ENCODE results near the gene SULT1A2. TPM values are rescaled to one million over a fixed set of nuclear protein-coding genes. Genes with fewer than 3 reads are reported as not detected.
A peak's percentile ranks its signal among the peaks of the same experiment; 100 is the strongest.
"Not testable (repeated sequence)": the region's sequence is repeated elsewhere in the genome, so short reads cannot be mapped to it uniquely, and the experiment has no call there.

SULT1A2 gene
- total and polyA plus RNA-seq, 2 donors (not counting 1 experiment from before 2014, with no cell fraction given), result 0.17 TPM; not detected in 1

DNA sequence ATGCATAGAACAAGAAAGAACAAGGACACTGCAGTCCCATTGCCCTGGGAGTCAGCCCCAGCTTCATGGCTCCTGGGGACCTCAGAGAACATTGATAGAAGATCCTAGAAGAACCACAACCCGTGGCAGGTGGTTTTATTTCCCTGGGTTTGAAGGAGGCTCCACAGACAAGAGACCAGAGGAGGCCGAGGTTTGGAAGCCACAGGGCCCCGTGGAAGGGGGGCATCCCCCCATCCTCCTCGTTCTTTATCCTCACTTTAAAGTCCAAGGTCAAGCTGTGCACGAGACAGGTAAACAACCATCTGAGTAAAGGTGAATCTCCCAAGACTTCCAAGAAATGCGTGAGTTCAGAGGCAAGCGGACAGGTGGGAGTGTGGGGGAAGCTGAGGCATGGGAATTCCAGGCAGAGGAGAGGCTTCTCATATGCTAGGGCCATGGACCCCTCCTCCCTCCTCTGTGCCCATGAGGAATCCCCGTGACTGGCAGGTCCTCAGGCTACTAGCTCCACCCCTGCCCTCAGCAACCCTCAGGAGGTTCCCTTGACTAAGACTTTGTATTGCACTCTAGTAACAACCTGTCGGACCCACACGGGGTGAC lies 13.8 kb upstream of the SULT1A2 start:
- TF ChIP-seq, protein P1, sequence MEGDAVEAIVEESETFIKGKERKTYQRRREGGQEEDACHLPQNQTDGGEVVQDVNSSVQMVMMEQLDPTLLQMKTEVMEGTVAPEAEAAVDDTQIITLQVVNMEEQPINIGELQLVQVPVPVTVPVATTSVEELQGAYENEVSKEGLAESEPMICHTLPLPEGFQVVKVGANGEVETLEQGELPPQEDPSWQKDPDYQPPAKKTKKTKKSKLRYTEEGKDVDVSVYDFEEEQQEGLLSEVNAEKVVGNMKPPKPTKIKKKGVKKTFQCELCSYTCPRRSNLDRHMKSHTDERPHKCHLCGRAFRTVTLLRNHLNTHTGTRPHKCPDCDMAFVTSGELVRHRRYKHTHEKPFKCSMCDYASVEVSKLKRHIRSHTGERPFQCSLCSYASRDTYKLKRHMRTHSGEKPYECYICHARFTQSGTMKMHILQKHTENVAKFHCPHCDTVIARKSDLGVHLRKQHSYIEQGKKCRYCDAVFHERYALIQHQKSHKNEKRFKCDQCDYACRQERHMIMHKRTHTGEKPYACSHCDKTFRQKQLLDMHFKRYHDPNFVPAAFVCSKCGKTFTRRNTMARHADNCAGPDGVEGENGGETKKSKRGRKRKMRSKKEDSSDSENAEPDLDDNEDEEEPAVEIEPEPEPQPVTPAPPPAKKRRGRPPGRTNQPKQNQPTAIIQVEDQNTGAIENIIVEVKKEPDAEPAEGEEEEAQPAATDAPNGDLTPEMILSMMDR (conservative IDR thresholded peaks at IDR 0.05 in 1 of 2, IDR thresholded peaks at IDR 0.05 in 1 of 2; ENCODE audit: low read depth in 1 of 2, low read length in 2 of 2), result no peak
- TF ChIP-seq EZH2 (IDR thresholded peaks at IDR 0.05; ENCODE audit: low read length, missing control alignments), result no peak
- H3K9ac ChIP-seq (ENCODE audit: insufficient read depth, low read length), result no peak overlapping the region

DNA sequence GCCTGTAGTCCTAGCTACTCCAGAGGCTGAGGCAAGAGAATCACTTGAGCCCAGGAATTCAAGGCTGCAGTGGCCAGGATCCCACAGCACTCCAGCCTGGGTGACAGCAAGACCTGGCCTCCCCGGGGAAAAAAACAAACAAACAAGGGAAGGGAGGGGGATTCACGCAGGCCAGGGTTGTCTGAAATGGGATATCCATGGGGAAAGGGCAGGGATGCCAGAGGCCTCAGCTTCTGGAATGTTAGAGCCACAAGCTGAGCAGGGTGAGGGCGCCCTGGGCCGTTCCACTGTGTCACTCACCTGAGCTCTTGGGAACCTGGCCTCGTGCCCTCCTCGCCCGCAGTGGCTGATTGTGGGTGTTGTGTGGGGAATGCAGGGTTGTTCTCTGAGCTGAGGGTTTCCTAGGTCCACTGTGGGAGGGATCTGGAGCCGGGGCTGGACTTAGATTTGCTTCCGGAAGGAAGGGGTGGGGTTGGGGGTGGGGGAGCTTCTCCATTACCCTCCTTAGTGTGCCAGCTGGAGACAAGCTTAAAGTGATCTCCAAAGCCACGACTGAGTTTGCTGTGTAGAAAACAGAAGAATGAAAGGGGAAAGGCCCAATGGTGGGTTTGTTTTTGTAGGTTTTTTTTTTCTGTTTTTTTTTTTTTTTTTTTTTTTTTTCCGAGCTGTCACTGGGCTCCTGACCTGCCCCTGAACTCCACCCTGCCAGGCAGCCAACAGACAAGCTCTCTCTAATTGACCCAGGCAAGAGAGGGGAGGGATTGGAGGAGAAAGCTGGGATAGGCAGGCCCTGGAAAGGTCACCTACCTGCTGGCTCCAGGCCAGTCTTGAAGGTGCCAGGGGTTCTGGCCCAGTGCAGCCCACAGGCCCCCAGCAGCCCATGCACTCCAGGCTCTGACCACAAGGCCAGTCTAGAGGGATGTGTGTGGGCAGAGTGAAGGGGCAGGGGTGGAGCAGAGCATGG lies 13.1 kb upstream of the SULT1A2 start, which contains the start of gene SULT1A1:
Gene SULT1A1 (minus strand): TSS at position 414 of the 964 bp plus-strand sequence. CDS start 1,189 bp downstream, outside the sequence.
- no peak within 1 kb of the TSS for H3K9ac ChIP-seq (ENCODE audit: insufficient read depth, low read length)
- no peak for DNase-seq (ENCODE audit: low read depth in 2 of 2)

More for the DNA sequence above, 13.8 kb upstream of the SULT1A2 start:
- Histone ChIP-seq H3K27ac (ENCODE audit: insufficient read depth, low read length) (no peak overlapping the region), H3K4me2 (ENCODE audit: extremely low read depth, insufficient read depth, low read length) (no peak overlapping the region), H2AFZ (ENCODE audit: low read length) (no peak overlapping the region), H3K4me3 (replicated peaks in 1 of 4; ENCODE audit: control extremely low read depth in 1 of 4, insufficient read depth in 1 of 4, low read depth in 3 of 4, low read length in 4 of 4) (no peak overlapping the region), H3K9me3 (ENCODE audit: control insufficient read depth, insufficient read depth, low read depth, low read length) (no peaks in the 10 kb centered on the region), H3K36me3 (ENCODE audit: control insufficient read depth, insufficient read depth, low read length) (no peaks in the 10 kb centered on the region), H3K79me2 (ENCODE audit: control insufficient read depth, insufficient read depth, low read length) (no peaks in the 10 kb centered on the region), H3K27me3 (ENCODE audit: control insufficient read depth, insufficient read depth, low read length) (no peaks in the 10 kb centered on the region), H4K20me1 (ENCODE audit: control insufficient read depth, extremely low read depth, insufficient read depth, low read length) (no peaks in the 10 kb centered on the region), H3K4me1 (ENCODE audit: control insufficient read depth, extremely low read depth, insufficient read depth, low read length) (no peaks in the 10 kb centered on the region)
- no peak for DNase-seq (ENCODE audit: low read depth in 2 of 2)

DNA sequence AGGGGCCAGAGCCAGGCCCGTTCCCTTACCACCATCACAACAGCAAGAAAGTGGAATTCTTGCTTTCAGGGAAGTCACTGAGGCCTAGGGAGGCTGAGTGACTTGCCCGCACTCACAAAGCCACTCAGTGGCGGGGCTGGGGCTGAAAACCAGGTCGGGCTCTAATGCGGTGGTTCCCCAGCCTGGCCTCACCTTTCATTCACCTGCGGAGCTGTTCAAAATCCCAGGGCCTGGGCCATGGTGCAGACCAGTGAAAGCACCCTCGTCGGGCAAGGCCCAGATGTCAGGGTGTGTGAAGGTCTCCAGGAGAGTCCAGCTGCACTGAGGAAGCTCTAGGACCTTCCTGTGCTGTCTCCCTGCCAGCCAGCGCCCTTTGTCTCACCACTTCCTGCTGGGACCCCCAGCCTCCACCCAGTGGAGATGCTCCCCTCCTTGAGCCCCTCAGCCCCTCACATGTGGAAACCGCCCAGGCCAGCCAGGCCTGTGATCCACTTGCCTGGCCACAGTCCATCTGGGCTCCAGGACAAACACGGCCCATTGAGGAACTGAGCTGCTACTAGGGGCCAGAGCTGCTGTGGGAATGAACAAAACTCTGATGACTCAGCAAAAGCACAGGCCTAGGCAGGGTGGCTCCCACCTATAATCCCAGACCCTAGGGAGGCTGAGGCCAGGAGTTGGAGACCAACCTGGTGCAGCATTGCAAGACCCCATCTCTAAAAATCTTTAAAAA lies 12.2 kb upstream of the SULT1A2 start:
- H2AFZ ChIP-seq (ENCODE audit: low read length); DNase-seq (ENCODE audit: low read depth in 2 of 2); H4K20me1 ChIP-seq (ENCODE audit: control insufficient read depth, extremely low read depth, insufficient read depth, low read length); H3K27ac ChIP-seq (ENCODE audit: insufficient read depth, low read length); H3K4me1 ChIP-seq (ENCODE audit: control insufficient read depth, extremely low read depth, insufficient read depth, low read length); H3K27me3 ChIP-seq (ENCODE audit: control insufficient read depth, insufficient read depth, low read length); H3K9ac ChIP-seq (ENCODE audit: insufficient read depth, low read length); H3K4me2 ChIP-seq (ENCODE audit: extremely low read depth, insufficient read depth, low read length); H3K4me3 ChIP-seq (replicated peaks in 1 of 4; ENCODE audit: control extremely low read depth in 1 of 4, insufficient read depth in 1 of 4, low read depth in 3 of 4, low read length in 4 of 4); H3K36me3 ChIP-seq (ENCODE audit: control insufficient read depth, insufficient read depth, low read length); H3K9me3 ChIP-seq (ENCODE audit: control insufficient read depth, insufficient read depth, low read depth, low read length); H3K79me2 ChIP-seq (ENCODE audit: control insufficient read depth, insufficient read depth, low read length): not testable (repeated sequence)

More for the DNA sequence above, 13.1 kb upstream of the SULT1A2 start, which contains the start of gene SULT1A1:
- no peaks in the 10 kb centered on the region for H3K27me3 ChIP-seq (ENCODE audit: control insufficient read depth, insufficient read depth, low read length)
- H3K27ac ChIP-seq (ENCODE audit: insufficient read depth, low read length), result no peak within 1 kb of the TSS
- H4K20me1 ChIP-seq (ENCODE audit: control insufficient read depth, extremely low read depth, insufficient read depth, low read length), result no peaks in the 10 kb centered on the region
- no peaks in the 10 kb centered on the region for H3K36me3 ChIP-seq (ENCODE audit: control insufficient read depth, insufficient read depth, low read length)
- no peak within 1 kb of the TSS for H2AFZ ChIP-seq (ENCODE audit: low read length)
- H3K79me2 ChIP-seq (ENCODE audit: control insufficient read depth, insufficient read depth, low read length), result no peaks in the 10 kb centered on the region
- H3K4me1 ChIP-seq (ENCODE audit: control insufficient read depth, extremely low read depth, insufficient read depth, low read length), result no peaks in the 10 kb centered on the region
- no peak within 1 kb of the TSS for H3K4me2 ChIP-seq (ENCODE audit: extremely low read depth, insufficient read depth, low read length)
- TF ChIP-seq, protein P1 (conservative IDR thresholded peaks at IDR 0.05 in 1 of 2, IDR thresholded peaks at IDR 0.05 in 1 of 2; ENCODE audit: low read depth in 1 of 2, low read length in 2 of 2), result no peak
- no peak for TF ChIP-seq EZH2 (IDR thresholded peaks at IDR 0.05; ENCODE audit: low read length, missing control alignments)
- peak within 1 kb of the TSS in 1 of 4 experiments; percentile 21 for H3K4me3 ChIP-seq (replicated peaks in 1 of 4; ENCODE audit: control extremely low read depth in 1 of 4, insufficient read depth in 1 of 4, low read depth in 3 of 4, low read length in 4 of 4)
- H3K9me3 ChIP-seq (ENCODE audit: control insufficient read depth, insufficient read depth, low read depth, low read length), result no peaks in the 10 kb centered on the region

DNA sequence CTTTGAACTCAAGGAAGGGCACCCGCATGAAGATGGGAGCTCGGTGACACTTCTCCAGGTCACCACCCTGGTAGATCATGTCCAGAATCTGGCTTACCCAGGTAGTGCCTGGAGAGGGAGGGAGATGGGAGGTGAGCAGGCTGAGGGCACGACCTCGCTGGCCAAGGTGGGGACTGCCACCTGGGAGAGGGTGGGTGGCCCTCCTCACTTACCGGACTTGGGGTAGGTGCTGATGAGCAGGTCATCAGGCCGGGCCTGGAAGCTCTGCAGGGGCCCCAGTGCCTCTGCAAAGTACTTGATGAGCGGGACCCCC lies 11.6 kb upstream of the SULT1A2 start:
- H3K9ac ChIP-seq (ENCODE audit: insufficient read depth, low read length); H3K4me1 ChIP-seq (ENCODE audit: control insufficient read depth, extremely low read depth, insufficient read depth, low read length); H2AFZ ChIP-seq (ENCODE audit: low read length); H3K4me3 ChIP-seq (replicated peaks in 1 of 4; ENCODE audit: control extremely low read depth in 1 of 4, insufficient read depth in 1 of 4, low read depth in 3 of 4, low read length in 4 of 4); H3K27ac ChIP-seq (ENCODE audit: insufficient read depth, low read length); H3K4me2 ChIP-seq (ENCODE audit: extremely low read depth, insufficient read depth, low read length); H3K79me2 ChIP-seq (ENCODE audit: control insufficient read depth, insufficient read depth, low read length); H3K9me3 ChIP-seq (ENCODE audit: control insufficient read depth, insufficient read depth, low read depth, low read length); H3K36me3 ChIP-seq (ENCODE audit: control insufficient read depth, insufficient read depth, low read length); DNase-seq (ENCODE audit: low read depth in 2 of 2); H3K27me3 ChIP-seq (ENCODE audit: control insufficient read depth, insufficient read depth, low read length); H4K20me1 ChIP-seq (ENCODE audit: control insufficient read depth, extremely low read depth, insufficient read depth, low read length): not testable (repeated sequence)

Measured in fibroblast of lung (primary cell).